HEK293 (cell line): Measurements from ENCODE around the gene CDK1.

Experiments
- GLIS1 ChIP-seq: fragments of 450-650 bp; formaldehyde crosslinking; IDR thresholded peaks from 2 replicates; pipeline ENCODE4 v1.5.1; 2016; ENCODE audit warnings: missing biosample characterization, missing genetic modification characterization
- HOXC10 ChIP-seq: sonication (generic); formaldehyde crosslinking; IDR thresholded peaks from 2 replicates; pipeline ENCODE4 v1.8.1; 2023; ENCODE audit warnings: mild to moderate bottlenecking, missing genetic modification reagents
- KLF16 ChIP-seq: fragments of 450-650 bp; formaldehyde crosslinking; IDR thresholded peaks from 2 replicates; pipeline ENCODE4 v1.5.1; 2017; ENCODE audit warnings: missing biosample characterization, missing genetic modification characterization
- TCF7L2 ChIP-seq: IDR thresholded peaks from 2 replicates; pipeline ENCODE4 v1.6.1; 2011; ENCODE audit warnings: low read depth, mild to moderate bottlenecking, inconsistent platforms, low read length, moderate library complexity, borderline replicate concordance
- ZNF324 ChIP-seq: fragments of 450-650 bp; formaldehyde crosslinking; IDR thresholded peaks from 2 replicates; pipeline ENCODE4 v1.5.1; 2016; ENCODE audit warnings: missing biosample characterization, missing genetic modification characterization
- ZNF521 ChIP-seq: fragments of 450-650 bp; formaldehyde crosslinking; IDR thresholded peaks from 2 replicates; pipeline ENCODE4 v1.5.1; 2017; ENCODE audit warnings: missing biosample characterization, mild to moderate bottlenecking, missing genetic modification characterization
- TF ChIP-seq, protein P1 (sequence below): fragments of 450-650 bp; formaldehyde crosslinking; IDR thresholded peaks from 2 replicates; pipeline ENCODE4 v1.5.1; 2016; ENCODE audit warnings: missing biosample characterization, missing genetic modification characterization
- TF ChIP-seq, protein P2 (sequence below): fragments of 450-650 bp; formaldehyde crosslinking; IDR thresholded peaks from 2 replicates; pipeline ENCODE4 v1.5.1; 2016; ENCODE audit warnings: missing biosample characterization, missing genetic modification characterization

DNA sequence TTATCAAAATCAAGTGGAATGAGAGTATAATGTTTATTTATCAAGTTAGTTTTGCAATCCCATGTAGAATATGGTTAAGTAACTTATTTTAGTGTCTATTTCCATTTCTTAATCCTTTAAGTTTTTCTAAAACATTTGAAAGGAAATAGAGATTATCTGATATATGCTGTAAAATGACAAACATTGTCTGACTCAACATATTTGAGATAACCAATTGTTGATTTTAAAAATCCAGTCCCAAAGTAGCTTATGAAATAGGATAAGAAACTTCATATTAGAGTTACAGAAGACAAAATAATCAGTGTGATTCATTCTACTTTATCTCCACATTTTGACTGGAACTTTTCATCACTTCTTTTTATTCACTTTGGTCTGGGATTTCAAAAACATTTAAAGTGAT lies 38.7 kb upstream of the CDK1 start:
- TF ChIP-seq, protein P1, sequence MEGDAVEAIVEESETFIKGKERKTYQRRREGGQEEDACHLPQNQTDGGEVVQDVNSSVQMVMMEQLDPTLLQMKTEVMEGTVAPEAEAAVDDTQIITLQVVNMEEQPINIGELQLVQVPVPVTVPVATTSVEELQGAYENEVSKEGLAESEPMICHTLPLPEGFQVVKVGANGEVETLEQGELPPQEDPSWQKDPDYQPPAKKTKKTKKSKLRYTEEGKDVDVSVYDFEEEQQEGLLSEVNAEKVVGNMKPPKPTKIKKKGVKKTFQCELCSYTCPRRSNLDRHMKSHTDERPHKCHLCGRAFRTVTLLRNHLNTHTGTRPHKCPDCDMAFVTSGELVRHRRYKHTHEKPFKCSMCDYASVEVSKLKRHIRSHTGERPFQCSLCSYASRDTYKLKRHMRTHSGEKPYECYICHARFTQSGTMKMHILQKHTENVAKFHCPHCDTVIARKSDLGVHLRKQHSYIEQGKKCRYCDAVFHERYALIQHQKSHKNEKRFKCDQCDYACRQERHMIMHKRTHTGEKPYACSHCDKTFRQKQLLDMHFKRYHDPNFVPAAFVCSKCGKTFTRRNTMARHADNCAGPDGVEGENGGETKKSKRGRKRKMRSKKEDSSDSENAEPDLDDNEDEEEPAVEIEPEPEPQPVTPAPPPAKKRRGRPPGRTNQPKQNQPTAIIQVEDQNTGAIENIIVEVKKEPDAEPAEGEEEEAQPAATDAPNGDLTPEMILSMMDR (tag by site-specific recombination) = no peak
- TF ChIP-seq KLF16 (tag by site-specific recombination) (no peak), ZNF521 (tag by site-specific recombination) (no peak), TCF7L2 (no peak), GLIS1 (tag by site-specific recombination) (no peak), ZNF324 (tag by site-specific recombination) (no peak), HOXC10 (CRISPR knock-in tag) (no peak)
- TF ChIP-seq, protein P2, sequence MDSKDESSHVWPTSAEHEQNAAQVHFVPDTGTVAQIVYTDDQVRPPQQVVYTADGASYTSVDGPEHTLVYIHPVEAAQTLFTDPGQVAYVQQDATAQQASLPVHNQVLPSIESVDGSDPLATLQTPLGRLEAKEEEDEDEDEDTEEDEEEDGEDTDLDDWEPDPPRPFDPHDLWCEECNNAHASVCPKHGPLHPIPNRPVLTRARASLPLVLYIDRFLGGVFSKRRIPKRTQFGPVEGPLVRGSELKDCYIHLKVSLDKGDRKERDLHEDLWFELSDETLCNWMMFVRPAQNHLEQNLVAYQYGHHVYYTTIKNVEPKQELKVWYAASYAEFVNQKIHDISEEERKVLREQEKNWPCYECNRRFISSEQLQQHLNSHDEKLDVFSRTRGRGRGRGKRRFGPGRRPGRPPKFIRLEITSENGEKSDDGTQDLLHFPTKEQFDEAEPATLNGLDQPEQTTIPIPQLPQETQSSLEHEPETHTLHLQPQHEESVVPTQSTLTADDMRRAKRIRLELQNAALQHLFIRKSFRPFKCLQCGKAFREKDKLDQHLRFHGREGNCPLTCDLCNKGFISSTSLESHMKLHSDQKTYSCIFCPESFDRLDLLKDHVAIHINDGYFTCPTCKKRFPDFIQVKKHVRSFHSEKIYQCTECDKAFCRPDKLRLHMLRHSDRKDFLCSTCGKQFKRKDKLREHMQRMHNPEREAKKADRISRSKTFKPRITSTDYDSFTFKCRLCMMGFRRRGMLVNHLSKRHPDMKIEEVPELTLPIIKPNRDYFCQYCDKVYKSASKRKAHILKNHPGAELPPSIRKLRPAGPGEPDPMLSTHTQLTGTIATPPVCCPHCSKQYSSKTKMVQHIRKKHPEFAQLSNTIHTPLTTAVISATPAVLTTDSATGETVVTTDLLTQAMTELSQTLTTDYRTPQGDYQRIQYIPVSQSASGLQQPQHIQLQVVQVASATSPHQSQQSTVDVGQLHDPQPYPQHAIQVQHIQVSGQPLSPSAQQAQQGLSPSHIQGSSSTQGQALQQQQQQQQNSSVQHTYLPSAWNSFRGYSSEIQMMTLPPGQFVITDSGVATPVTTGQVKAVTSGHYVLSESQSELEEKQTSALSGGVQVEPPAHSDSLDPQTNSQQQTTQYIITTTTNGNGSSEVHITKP (tag by site-specific recombination) = no peak
